DMS53 (cell line): ENCODE results near the gene GPX7.

Experiments
- DNase-seq: peaks from one replicate; lab custom pipeline; 2025; lab: John Stamatoyannopoulos, UW

The GPX7 gene

GRCh38 chr1:52588027-52588426 lies 14.1 kb upstream of the GPX7 start:
- DNase-seq, result no peak

- no peak for DNase-seq
Observed at GRCh38 chr1:52588535-52588934, 13.6 kb upstream of the GPX7 start.

- DNase-seq, result no peak
Observed at GRCh38 chr1:52590266-52590665, 11.9 kb upstream of the GPX7 start.

- DNase-seq, result no peak
Observed at GRCh38 chr1:52592637-52593323, 9.4 kb upstream of the GPX7 start.

- no peak for DNase-seq
Observed at GRCh38 chr1:52593495-52593894, 8.7 kb upstream of the GPX7 start.

- no peak for DNase-seq
Observed at GRCh38 chr1:52595061-52595460, 7.1 kb upstream of the GPX7 start.

- DNase-seq, result no peak
Observed at GRCh38 chr1:52597912-52598311, 4.3 kb upstream of the GPX7 start.

GRCh38 chr1:52598729-52599128 lies 3.4 kb upstream of the GPX7 start:
- DNase-seq, result no peak

- no peak for DNase-seq
Observed at GRCh38 chr1:52599236-52599635, 2.9 kb upstream of the GPX7 start.

- no peak for DNase-seq
Observed at GRCh38 chr1:52600533-52601179, 1.5 kb upstream of the GPX7 start.

- no peak for DNase-seq
Observed at GRCh38 chr1:52601519-52601918, 652 bp upstream of the GPX7 start.

GRCh38 chr1:52602856-52603600 lies 857 bp downstream of the GPX7 start:
- peak; percentile 74 for DNase-seq

GRCh38 chr1:52603630-52604029 lies 1.5 kb downstream of the GPX7 start:
- no peak for DNase-seq

- DNase-seq, result no peak
Observed at GRCh38 chr1:52604063-52604770, 2.0 kb downstream of the GPX7 start.

GRCh38 chr1:52613636-52614373 lies 11.6 kb downstream of the GPX7 start:
- DNase-seq, result no peak

GRCh38 chr1:52614671-52615070 lies 12.5 kb downstream of the GPX7 start:
- DNase-seq, result no peak

GRCh38 chr1:52615489-52616042 lies 13.4 kb downstream of the GPX7 start:
- no peak for DNase-seq

- DNase-seq, result no peak
Observed at GRCh38 chr1:52621950-52622349, 19.8 kb downstream of the GPX7 start.

- DNase-seq, result no peak
Observed at GRCh38 chr1:52623812-52624211, 21.6 kb downstream of the GPX7 start.

GRCh38 chr1:52627028-52627427 lies 24.9 kb downstream of the GPX7 start:
- no peak for DNase-seq

GRCh38 chr1:52628614-52629324 lies 26.6 kb downstream of the GPX7 start:
- DNase-seq, result no peak
